Activated T-cell treated with anti-CD3 and anti-CD28 coated beads for 48 hours (primary cell): ENCODE results near the gene ILK.

Experiments used
- DNase-seq: peaks from one replicate; pipeline ENCODE4 v3.0.0-alpha.2; 2020; ENCODE audit warnings: low read depth

Gene ILK

GRCh38 chr11:6637871-6638270 is 34.3 kb downstream of the ILK start:
- no peak for DNase-seq

DNA sequence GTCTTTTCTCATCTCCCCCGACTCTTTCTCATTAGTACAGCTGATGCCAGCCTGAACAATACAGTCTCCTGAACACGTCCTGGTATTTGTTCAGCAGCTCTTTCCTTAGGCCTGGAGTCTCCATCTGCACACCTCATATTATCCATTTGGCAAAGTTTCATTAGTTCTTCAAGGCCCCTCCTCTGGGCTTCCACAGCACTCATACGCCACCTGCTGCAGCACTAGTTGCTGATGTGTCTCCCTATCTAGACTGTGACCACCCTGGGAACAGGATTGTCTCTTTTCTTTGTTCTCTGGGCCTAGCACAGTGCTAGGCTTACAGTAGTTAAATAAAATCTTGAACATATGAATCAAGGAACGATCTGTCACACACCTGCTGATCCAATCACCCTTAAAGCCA is 34.9 kb downstream of the ILK start:
- no peak for DNase-seq

GRCh38 chr11:6640036-6640984 is 36.7 kb downstream of the ILK start:
- no peak for DNase-seq

- DNase-seq: no peak
These were observed 37.6 kb downstream of the ILK start for GRCh38 chr11:6640985-6641701.

- no peak for DNase-seq
These were observed 39.4 kb downstream of the ILK start for GRCh38 chr11:6642957-6643356.

DNA sequence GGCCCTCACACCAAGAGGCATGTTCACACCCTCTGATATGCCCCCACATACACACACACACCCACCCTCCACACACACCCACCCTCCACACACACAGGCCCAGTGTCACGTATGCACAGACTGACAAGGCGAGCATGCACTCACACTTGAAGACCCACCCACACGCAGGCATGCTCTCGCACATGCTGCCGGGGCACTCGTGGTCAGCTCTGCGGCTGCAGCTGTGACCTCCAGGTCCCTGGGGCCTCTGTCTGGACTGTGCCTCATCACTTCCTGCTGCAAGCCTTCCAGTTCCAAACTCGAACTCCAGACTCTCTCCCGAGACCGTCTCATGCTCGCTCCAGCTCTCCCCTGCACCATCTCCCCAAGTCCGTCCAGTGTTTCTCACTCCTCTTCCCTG is 42.5 kb downstream of the ILK start:
- DNase-seq: no peak

DNA sequence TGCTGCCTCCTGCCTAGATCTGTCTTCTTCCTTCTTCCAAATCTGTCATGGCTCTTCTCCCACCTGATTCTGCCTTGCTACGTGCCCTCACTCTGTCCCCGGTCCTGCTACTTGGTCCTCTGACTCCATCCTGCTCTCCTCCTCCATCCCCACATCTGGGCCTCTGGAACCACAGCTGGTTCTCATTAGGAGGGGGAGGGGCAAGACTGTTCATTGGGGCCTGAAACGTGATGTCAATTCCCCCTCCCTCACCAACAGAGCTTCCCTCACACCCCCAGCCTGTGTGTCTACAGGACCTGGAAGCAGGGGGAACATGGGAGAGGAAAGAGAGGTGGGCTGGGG is 43.0 kb downstream of the ILK start:
- no peak for DNase-seq

- DNase-seq: no peak
These were observed 43.5 kb downstream of the ILK start for GRCh38 chr11:6646918-6647679.

DNA sequence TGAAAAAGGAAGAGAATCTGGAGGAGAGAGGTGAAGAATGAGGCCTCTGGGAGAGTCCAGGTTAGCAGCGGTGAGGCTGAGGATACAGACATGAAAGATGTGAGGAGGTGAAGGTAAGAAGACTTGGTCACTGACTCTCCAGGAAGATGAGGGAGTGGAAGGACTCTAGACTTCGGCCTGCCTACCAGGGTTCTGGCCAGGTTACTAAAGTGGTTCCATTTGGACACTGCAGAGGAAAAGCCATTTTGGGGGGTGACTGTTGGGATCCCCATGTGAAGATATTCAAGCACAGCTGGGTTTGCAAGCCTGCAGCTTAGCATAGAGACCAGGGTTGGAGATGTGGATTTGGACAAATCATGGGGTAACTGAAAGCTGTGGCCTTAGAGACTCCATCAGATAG is 44.3 kb downstream of the ILK start:
- DNase-seq: no peak

- no peak for DNase-seq
These were observed 44.9 kb downstream of the ILK start for GRCh38 chr11:6648501-6648900.

DNA sequence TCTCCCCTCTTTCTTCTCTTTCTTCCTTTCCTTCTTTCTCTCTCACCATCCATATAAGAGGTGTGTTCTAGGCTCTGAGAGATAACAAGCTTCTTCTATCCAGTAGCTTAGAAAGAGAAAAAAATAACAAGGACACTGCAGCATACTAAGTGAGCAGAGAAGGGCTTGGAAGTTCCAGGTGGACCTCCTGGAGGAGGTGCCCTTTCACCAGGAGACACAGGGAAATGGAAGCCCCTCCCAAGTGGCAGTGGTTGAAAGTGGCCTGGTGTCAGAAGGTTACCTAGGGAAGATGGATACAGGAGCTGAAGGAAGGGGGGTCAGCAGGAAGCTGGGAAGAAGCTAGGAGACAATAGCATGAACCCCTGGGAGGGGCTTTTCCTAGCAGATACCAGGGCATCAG is 46.5 kb downstream of the ILK start:
- no peak for DNase-seq

DNA sequence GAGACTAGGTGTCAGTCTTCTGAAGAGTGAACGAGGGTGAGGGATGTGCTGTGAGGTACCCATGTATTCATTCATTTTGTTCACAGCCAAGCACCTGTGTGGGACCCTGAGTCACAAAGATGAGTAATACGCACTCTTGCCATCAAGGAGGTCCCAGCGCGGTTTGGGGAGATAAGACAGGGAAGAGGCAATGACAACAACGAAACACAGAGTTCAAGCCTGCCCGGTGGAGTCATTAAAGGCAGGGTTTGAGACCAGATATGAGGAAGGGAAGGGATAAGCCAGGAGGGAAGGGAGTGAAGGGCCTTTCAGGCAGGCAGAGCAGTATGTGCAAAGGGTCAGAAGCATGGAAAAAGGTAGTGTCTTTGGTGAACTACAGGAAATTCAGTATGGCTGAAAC is 47.4 kb downstream of the ILK start:
- DNase-seq: no peak

GRCh38 chr11:6652182-6652581 is 48.6 kb downstream of the ILK start:
- DNase-seq: no peak

GRCh38 chr11:6653097-6653496 is 49.5 kb downstream of the ILK start:
- DNase-seq: no peak

DNA sequence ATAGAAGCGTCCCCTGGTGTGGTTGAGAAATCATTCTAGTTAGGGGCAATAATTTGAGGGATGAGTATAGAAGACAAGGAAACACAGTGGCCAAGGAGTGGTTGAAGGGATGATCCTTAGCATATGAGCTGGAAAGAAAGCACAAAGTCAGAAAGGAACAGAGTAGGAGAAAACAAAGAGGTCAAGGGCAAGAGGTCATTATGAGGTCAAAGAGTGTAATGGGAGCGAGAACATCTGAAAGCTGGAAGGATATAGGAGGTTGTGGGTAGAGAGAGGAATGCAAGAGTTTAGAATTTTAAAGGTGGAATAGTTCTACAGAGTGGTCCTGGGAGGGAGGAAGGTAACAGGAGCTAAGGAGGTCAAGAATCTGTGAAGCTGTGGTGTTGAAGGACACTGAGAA is 50.1 kb downstream of the ILK start:
- DNase-seq: no peak

GRCh38 chr11:6654281-6655019 is 50.9 kb downstream of the ILK start:
- DNase-seq: no peak

DNA sequence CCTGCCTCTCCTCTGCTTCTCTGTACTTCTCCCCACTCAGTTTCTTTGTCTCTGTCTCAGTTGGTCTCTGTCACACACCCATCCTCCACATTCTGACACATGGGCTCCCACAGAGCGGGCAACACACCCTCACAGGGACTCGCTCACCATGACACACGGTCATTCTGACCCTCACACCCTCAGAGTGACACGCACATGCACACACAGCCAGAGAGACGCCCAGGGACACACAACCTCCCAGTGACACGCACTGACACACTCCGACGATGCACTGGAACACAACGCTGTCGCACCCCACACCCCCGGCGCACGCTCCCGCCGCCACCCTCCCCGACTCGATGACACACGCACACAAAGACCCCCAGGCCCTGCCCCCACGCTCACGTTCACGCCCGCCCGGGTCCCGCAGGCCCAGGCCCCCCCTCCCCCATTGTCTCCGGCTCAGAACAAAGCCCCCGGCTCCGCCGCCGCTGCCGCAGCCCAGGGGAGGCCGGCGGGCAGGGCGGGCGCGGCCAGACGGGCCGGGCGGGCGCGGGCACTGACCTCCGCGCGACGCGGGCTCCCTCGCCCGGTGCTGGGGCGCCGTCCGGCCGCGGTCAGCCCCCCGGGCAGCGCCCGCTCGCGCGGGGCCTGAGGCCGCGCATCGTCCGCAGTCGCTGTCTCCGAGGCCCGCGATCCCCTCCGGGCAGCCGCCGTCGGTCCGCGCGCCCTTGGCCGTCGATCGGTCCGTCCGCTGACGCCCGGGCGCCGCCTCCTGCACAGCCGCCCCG is 51.6 kb downstream of the ILK start:
- DNase-seq: no peak

DNA sequence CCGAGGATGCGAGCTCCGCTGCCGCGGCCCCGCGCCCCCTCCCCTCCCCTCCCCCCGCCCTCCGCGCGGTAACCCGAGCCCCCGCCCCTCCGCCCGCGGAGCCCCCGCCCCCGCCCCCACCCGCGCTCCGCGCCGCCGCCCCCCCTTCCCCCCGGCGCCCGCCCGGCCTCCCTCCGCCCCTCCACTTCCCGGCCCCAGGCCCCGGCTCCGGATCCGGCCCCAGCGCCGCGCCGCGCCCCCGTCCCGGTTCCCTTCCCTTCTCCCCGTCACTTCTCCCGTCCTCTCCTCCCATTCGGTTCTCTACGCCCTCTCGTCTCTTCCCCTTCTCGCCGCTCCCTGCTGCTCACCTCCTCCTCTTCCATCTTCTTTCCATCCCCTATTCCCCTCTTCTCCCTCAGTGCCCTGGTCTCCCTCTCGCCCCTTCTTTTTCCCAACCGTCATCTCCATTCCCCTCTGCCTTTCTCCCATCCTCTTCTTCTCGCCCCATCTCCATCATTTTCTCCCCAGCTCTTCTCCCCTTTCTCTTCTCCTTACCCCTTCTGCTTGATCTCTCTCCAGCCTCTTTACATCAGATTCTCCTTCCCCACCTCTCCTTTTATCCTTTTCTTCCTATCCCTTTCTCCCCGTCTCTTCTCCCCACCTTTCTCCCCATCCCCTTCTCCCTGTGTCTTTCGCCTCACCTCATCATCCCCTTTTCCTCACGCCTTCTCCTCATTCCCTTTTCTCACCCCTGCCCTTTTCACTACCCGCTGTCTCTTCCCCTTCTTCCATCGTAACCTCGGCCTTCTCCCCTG is 52.4 kb downstream of the ILK start, which contains the start of gene DCHS1:
TSS of gene DCHS1 (minus strand) at position 20 of the 794 bp plus-strand sequence. CDS start 14,196 bp downstream, outside the sequence.
- DNase-seq: no peak

DNA sequence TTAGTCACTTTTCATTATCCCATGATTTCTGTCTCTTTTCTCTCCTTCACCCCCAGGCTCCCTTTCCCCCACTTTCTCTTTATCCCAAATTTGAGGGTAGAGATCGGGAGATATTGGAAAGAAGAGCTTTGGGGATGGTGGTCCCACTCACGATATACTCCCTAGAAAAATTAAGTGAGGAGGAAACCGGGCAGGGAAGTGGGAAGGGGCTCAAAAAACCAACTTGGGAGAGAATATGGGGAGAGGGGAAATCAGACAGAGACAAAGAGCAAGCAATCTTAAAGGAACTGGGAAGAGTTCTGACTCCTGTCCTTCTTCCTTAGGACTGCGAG is 53.0 kb downstream of the ILK start:
- DNase-seq: no peak

DNA sequence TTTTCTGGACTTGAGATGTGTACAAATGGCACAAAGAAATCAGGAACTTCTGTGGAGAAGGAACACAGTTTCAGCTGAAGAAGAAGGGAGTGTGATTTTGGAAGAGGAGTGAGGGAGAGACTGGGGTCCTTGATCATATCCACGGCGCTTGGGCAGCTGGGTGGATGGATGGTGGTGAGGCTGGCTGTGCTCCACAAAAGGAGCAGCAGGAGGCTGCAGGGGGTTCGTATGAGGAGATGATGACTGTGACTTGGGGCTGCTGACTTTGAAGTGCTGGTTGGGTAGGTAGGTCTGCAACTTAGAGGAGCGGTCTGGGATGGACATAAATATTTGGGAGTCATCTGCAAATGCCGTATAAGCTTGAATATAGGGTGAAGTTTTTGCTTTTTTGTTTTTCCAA is 53.4 kb downstream of the ILK start:
- no peak for DNase-seq
